ENCODE measurements around the gene WDR36.

DNA sequence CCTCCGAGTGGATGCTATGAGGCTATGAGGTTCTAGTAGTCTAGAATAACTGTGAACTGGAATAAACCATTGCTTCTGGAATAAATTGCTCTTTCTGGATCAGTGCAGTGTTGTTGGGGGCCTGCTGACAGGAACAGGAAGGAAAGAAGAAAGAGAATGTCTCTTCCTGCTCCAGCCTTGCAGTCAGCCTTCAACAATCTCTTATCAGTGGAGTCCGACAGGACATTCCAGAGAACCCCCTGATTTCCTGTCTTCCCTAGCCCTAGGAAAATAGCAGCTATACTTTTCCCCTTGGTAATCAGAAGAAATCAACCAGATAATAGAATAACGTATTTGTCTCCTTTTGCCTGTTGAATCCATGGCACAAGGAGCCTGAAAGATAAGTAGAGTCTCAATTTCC lies 55.4 kb downstream of the WDR36 start:
- TF ChIP-seq, protein P1, sequence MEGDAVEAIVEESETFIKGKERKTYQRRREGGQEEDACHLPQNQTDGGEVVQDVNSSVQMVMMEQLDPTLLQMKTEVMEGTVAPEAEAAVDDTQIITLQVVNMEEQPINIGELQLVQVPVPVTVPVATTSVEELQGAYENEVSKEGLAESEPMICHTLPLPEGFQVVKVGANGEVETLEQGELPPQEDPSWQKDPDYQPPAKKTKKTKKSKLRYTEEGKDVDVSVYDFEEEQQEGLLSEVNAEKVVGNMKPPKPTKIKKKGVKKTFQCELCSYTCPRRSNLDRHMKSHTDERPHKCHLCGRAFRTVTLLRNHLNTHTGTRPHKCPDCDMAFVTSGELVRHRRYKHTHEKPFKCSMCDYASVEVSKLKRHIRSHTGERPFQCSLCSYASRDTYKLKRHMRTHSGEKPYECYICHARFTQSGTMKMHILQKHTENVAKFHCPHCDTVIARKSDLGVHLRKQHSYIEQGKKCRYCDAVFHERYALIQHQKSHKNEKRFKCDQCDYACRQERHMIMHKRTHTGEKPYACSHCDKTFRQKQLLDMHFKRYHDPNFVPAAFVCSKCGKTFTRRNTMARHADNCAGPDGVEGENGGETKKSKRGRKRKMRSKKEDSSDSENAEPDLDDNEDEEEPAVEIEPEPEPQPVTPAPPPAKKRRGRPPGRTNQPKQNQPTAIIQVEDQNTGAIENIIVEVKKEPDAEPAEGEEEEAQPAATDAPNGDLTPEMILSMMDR (IDR thresholded peaks at IDR 0.05), result no peak
- TF ChIP-seq POLR2A (IDR thresholded peaks at IDR 0.05), result no peak

All from body of pancreas (tissue), 4 donors.